Stimulated activated CD8-positive, alpha-beta memory T cell treated with anti-CD3 and anti-CD28 coated beads, Interleukin-2, amount 100 ng/mL, for 48 hours (primary cell): ENCODE results near the gene HEATR5A.
"Not testable (repeated sequence)": the region's sequence is repeated elsewhere in the genome, so short reads cannot be mapped to it uniquely, and the experiment has no call there.

Experiments
- DNase-seq, 2 donors: peaks; one replicate each; pipeline ENCODE4 v3.0.0-alpha.2; 2020; ENCODE audit warnings: low read depth in 2 of 2

Gene HEATR5A

GRCh38 chr14:31329876-31330521 is 90.4 kb downstream of the HEATR5A start:
- not testable (repeated sequence) for DNase-seq

DNA sequence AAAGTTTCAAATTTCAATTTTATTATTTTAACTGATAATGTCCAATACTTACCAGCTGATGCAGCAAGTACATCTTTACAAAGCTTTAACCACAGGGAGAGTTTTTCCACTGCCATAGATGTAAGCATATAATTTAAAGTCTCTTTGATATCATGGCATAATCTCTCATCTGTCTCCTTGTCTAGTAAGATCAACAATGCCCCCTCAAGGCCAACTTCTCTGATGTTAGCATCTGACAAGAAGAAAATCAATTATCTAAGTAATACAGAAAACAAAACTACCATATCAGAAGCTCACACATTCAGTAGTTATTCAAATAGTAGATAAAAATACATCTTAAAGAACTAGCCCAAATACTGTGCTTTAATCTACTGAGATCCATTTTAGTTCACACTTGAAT is 94.2 kb downstream of the HEATR5A start:
- no peak for DNase-seq

GRCh38 chr14:31323419-31323818 is 96.9 kb downstream of the HEATR5A start:
- DNase-seq = no peak

DNA sequence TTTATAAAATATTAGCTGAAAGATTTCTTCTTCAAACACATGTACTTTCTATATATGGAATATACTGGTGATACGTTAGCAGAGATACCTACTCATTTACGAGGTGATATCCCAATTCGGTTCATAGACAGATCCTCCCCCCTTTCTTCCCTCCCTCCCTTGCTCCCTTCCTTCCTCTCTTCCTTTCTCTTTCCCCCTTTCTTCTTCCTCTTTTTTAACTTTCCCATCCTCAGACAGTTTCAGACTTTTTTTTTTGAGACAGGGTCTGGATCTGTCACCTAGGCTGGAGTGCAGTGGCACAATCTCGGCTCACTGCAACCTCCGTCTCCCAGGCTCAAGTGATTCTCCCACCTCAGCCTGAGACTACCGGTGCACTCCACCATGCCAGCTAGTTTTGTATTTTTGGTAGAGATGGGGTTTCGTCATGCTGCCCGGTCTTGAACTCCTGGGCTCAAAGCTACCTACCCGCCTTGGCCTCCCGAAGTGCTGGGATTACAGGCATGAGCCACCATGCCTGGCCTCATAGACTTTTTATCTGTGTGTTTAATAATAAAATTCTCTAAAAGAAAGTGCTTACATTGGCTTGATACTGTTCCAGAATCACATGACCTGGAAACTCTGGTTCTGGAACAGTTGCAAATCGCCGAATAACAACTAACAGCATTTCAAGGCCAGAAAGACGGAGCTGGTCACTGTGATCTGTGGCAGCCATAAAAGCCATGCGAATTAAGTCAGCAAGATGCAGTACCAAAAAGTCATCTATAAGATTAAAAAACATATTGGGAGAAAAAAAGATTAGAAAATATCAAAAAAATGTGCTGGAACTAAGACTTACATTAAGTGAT is 99.2 kb downstream of the HEATR5A start:
- no peak for DNase-seq

GRCh38 chr14:31320216-31320615 is 100.1 kb downstream of the HEATR5A start:
- no peak for DNase-seq

GRCh38 chr14:31319701-31320100 is 100.6 kb downstream of the HEATR5A start:
- no peak for DNase-seq

GRCh38 chr14:31312934-31313333 is 107.4 kb downstream of the HEATR5A start:
- no peak for DNase-seq

- not testable (repeated sequence) for DNase-seq
These were observed 108.0 kb downstream of the HEATR5A start for GRCh38 chr14:31312370-31312769.

DNA sequence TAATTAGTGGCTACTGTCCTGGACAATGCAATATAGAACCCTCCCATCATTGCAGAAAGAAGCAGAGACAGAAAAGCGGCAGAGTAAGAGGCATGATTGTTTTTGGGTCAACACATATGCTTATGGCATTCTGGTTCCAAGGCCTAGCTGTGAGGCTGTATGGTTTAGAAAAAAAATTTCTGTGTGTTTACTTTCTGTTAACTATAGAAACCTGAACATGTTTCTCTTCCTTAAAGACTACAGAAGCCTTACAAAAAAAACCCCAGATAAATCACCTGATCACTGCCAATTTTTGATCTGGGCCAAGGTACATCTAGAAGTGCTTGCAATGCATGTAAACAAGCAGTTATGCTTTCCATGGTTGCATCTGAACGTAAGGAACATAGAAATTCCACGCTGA is 112.7 kb downstream of the HEATR5A start:
- no peak for DNase-seq

DNA sequence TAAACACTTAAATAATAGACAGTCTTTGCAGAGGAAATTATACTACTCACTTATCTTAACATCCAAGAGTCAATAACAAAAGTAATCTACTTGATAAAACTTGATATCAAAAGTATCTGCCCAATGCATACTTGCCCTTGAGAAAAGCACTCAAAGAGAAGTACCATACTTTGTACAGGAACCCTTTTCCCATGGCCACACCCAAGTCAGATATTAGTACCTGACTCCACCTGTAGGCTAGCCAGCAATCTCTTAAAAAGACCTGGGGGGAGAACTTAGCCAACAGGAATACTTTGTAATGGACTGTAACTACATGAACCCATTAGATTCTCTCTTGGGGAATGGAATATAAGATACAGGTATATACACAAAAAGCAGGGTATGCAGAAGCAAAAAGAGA is 113.2 kb downstream of the HEATR5A start:
- no peak for DNase-seq

GRCh38 chr14:31303654-31304053 is 116.7 kb downstream of the HEATR5A start:
- DNase-seq = no peak

GRCh38 chr14:31300883-31301282 is 119.5 kb downstream of the HEATR5A start:
- no peak for DNase-seq

DNA sequence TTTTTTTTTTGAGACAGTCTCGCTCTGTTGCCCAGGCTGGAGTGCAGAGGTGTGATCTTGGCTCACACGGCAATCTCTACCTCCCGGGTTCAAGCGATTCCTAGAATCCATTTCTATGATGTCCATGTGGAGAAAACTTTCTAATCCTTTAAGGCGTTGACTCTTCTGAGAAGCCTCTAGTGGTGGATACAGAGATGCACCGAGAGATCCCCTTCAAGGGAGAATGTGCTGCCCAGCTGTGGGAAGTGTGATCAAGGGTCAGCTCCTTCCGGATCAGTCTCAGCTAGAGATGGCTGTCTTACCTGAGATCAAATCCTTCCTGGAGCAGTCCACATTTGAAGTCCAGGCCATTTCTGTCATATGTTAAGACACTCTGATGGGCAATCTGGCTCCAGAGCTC is 120.1 kb downstream of the HEATR5A start:
- no peak for DNase-seq

- DNase-seq = no peak
These were observed 122.5 kb downstream of the HEATR5A start for GRCh38 chr14:31297701-31298344.

DNA sequence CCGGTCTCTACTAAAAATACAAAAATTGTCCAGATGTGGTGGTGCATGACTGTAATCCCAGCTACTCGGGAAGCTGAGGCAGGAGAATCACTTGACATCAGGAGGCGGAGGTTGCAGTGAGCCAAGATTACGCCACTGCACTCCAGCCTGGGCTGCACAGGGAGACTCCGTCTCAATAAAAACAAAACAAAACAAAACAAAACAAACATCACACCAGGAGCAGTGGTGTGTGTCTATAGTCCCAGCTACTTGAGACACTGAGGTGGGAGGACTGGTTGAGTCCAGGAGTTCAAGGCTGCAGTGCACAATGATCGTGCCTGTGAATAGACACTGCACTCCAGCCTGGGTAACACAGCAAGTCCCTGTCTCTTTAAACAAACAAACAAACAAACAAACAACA is 123.2 kb downstream of the HEATR5A start:
- DNase-seq = no peak

- DNase-seq = no peak
These were observed 125.5 kb downstream of the HEATR5A start for GRCh38 chr14:31294746-31295405.

- no peak for DNase-seq
These were observed 127.3 kb downstream of the HEATR5A start for GRCh38 chr14:31292937-31293616.

- DNase-seq = no peak
These were observed 129.1 kb downstream of the HEATR5A start for GRCh38 chr14:31291210-31291609.

DNA sequence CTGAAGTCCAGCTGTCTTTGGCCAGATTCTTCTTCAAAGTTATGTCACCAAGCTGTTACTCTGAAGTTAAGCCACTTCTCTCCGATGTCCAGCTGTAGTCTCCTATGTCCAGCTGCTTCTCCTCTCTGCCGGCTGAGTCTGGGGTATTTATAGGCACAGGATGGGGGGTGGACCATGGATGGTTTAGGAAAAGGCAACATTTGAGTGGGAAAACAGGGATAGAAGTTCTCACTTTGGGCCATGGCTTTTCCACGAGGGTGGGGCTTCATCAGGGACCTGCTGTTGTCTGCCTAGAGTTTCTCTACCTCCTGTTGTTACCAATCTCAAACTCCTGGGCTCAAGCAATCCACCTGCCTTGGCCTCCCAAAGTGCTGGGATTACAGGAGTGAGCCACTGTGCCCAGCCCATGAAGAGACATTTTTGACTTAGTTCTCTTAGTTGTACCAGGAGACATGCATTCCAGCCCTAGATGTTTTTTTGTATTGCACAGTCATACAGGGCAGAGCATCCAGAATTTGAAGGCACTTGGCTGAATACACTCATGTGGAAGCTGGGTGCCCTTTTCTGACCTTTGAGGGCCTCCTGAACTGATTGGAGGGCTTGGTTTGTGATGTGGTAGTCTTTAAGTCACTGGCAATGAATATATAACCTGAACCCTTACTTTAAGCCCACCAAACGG is 132.9 kb downstream of the HEATR5A start:
- no peak for DNase-seq

- no peak for DNase-seq
These were observed 133.7 kb downstream of the HEATR5A start for GRCh38 chr14:31286456-31287293.
